ENCODE measurements around the gene TNS4.

TNS4 gene

DNA sequence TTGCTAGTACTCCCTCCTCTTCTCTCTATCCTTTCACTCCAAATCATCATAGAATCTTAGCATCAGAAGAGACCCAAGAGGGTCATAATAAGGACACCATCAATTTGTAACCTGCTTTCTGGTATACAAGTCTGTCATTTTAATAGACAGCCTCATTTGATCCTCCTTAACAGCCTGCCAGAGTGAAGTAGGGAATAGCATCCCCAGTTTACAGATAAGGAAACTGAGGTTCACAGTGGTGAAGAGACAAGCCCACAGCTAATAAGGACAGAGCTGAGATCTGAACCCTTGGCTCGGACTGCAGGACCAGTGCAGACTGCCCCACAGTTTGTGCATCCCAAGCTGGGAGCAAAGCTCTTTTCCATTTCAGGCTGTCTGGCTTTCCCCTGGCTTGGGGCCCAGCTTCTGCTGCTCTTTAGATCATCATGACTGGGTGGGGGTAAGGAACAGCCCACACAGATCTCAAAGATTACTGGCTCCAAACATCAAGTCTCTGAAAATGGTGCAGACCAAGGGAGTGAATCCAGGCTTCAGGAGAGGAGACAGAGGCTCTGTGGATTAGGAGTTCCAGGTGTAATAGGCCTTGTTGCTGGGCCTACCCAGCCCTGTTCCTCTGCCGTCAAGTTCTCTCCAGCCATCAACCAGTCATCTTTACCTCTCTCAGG, 68.4 kb downstream of the TNS4 start:
- no peak for FAIRE-seq

DNA sequence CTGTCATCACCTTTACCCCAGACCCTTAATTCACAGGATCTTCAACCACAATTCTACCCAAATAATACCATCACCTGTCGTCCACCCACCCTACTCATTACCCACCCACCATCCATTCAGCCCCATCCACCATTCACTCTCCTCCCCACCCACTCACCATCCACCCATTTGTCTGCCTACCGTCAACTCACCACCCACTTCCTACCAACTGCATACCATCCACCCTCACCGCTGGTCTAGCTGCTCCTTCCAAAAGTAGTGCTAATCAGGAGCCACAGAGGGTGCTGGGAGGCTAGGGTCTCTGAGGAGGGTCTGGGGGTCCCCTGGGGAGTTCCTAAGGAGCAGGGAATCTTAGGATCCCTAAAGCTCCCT, 70.2 kb downstream of the TNS4 start:
- FAIRE-seq, result no peak

DNA sequence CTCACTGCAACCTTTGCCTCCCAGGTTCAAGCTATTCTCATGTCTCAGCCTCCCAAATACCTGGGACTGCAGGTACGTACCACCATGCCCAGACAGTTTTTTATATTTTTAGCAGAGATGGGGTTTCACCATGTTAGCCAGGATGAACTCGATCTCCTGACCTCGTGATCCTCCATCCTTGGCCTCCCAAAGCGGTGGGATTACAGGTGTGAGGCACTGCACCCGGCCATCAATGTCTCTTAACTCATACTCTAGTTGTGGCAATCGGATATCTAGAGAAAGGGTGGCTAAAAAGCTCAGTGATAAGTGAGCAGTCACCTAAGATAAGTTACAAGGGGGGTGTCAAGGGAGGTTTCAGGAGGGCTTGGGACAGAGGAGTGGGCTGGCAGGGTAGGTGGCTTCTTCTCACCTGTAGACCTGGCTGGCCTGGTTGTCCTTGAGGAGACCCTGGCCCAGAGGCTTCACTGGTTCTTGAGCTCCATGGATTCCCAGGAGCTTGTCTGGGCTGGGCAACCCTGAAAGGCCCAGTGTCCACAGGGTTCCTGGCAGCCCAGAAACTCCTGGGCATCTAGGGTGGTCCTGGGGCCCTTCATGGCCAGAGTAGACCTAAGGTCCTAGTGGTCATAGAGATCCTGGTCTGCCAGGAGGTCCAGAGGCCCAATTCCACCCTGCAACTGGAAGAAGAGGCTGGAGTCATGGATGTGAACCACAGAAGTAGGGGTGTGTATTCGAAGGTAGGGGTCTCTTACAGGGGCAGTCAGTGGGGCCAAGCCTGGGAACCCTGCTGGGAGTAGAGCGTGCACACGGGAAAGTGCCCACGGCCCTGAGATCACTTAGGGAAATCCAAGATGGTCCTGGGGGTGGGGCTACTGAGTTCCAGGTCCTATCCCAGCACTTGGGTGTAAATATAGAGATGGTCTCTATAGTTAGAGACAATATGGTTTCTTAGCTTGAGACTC, 70.9 kb downstream of the TNS4 start:
- FAIRE-seq, result no peak

DNA sequence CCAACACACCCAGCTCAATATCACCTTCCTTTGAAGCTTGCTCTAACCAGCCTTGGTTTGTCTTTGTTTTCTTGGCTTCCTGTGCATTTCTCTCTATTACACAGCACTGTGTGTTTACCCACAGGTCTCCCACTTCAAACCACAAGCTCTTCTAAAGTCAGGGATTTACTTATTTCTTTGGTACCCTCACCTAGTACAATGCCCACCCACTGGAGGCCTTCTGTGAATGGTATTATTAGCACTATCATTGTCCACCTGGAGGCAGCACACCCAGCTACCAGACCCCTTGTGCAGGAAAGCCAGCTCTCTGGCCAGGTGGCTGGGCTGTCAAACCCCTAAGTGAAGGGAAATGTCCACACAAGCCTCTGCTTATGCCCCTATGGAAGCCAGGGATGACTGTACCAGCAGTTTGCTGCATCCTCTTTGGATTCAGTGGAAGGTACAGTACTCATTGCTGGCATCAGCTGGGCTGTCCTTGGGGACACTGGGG, 74.4 kb downstream of the TNS4 start:
- no peak for FAIRE-seq
